IMR-90 (cell line): ENCODE measurements around the gene C16orf92. TPM values are rescaled to one million over a fixed set of nuclear protein-coding genes. Genes with fewer than 3 reads are reported as not detected.

Experiments
- ATAC-seq: fragments of 200-7000 bp; cut with Tn5 transposase; 2 replicates; pipeline ENCODE4 v1.9.1; 2020; ENCODE audit warnings: low read depth, mild to moderate bottlenecking, moderate library complexity
- BruUV-seq: library from RNA; stranded (reverse); fragments of 400-500 nt; replicated peaks from 2 replicates; lab custom pipeline; 2021; lab: Mats Ljungman, UMichigan
- CTCF ChIA-PET: fragments of 300-600 bp; formaldehyde crosslinking; extraction: SDS; loops from one replicate; lab custom pipeline; 2021; ENCODE audit warnings: antibody characterized with exemption; lab: Yijun Ruan, JAX
- POLR2A ChIA-PET: fragments of 300-600 bp; sonication (Branson Sonifier 250); formaldehyde crosslinking; loops from one replicate; lab custom pipeline; 2022; ENCODE audit warnings: antibody characterized with exemption; ENCODE audit not compliant: unreplicated experiment; lab: Charles Lee
- DNase-seq: peaks from one replicate; pipeline ENCODE4 v3.0.0; 2013
- H2AFZ ChIP-seq: replicated peaks from 2 replicates; pipeline ENCODE3; 2013; ENCODE audit warnings: low read length, mild to moderate bottlenecking; ENCODE audit not compliant: poor library complexity
- H2AK5ac ChIP-seq: 2 replicates; pipeline ENCODE4 v1.6.1; 2013; ENCODE audit warnings: low read depth, low read length, inconsistent platforms
- H2AK9ac ChIP-seq: replicated peaks from 2 replicates; pipeline ENCODE3; 2013; ENCODE audit warnings: mild to moderate bottlenecking, low read depth, low read length, moderate library complexity; ENCODE audit not compliant: poor library complexity
- H2BK120ac ChIP-seq: 2 replicates; pipeline ENCODE4 v1.6.1; 2013; ENCODE audit warnings: low read depth, low read length, inconsistent platforms
- H2BK15ac ChIP-seq: 3 replicates; pipeline ENCODE4 v1.6.1; 2013; ENCODE audit warnings: low read depth, low read length, inconsistent platforms
- H2BK20ac ChIP-seq: 2 replicates; pipeline ENCODE4 v1.6.1; 2013; ENCODE audit warnings: low read depth, mild to moderate bottlenecking, inconsistent platforms, low read length, moderate library complexity
- H2BK5ac ChIP-seq: 2 replicates; pipeline ENCODE4 v1.6.1; 2013; ENCODE audit warnings: mild to moderate bottlenecking, low read depth, low read length, inconsistent platforms; ENCODE audit not compliant: poor library complexity, severe bottlenecking
- H3K14ac ChIP-seq: replicated peaks from 2 replicates; pipeline ENCODE4 v1.6.1; 2013; ENCODE audit warnings: low read depth, low read length, inconsistent platforms
- H3K18ac ChIP-seq: 2 replicates; pipeline ENCODE4 v1.6.1; 2013; ENCODE audit warnings: low read depth, low read length, control low read depth
- H3K23ac ChIP-seq: 2 replicates; pipeline ENCODE4 v1.6.1; 2013; ENCODE audit warnings: low read depth, low read length, inconsistent platforms
- H3K27ac ChIP-seq: 2 replicates; pipeline ENCODE4 v1.5.1; 2013; ENCODE audit warnings: mild to moderate bottlenecking, control low read depth, low read length; ENCODE audit not compliant: insufficient read depth
- H3K27me3 ChIP-seq: 2 replicates; pipeline ENCODE4 v1.6.1; 2013; ENCODE audit warnings: low read length; ENCODE audit not compliant: control insufficient read depth, insufficient read depth
- H3K36me3 ChIP-seq: 2 replicates; pipeline ENCODE4 v1.6.1; 2013; ENCODE audit warnings: low read length, mixed read lengths; ENCODE audit not compliant: control insufficient read depth, insufficient read depth
- H3K4ac ChIP-seq: 2 replicates; pipeline ENCODE4 v1.6.1; 2013; ENCODE audit warnings: low read depth, low read length, inconsistent platforms
- H3K4me1 ChIP-seq: 2 replicates; pipeline ENCODE4 v1.6.1; 2013; ENCODE audit warnings: low read length, mixed read lengths; ENCODE audit not compliant: control insufficient read depth, insufficient read depth
- H3K4me2 ChIP-seq: 2 replicates; pipeline ENCODE4 v1.6.1; 2013; ENCODE audit warnings: low read depth, mild to moderate bottlenecking, control low read depth, low read length, moderate library complexity
- H3K4me3 ChIP-seq: 2 replicates; pipeline ENCODE4 v1.5.1; 2013; ENCODE audit warnings: low read depth, mild to moderate bottlenecking, control low read depth, low read length, moderate library complexity; ENCODE audit not compliant: insufficient read depth
- H3K56ac ChIP-seq: 2 replicates; pipeline ENCODE4 v1.6.1; 2013; ENCODE audit warnings: low read length, inconsistent platforms; ENCODE audit not compliant: insufficient read depth; ENCODE audit errors: extremely low read depth
- H3K79me1 ChIP-seq, 2 experiments: 2 replicates each; pipeline ENCODE4 v1.6.1; 2013; ENCODE audit warnings: low read length in 2 of 2, inconsistent platforms in 1 of 2, low read depth in 1 of 2
- H3K9ac ChIP-seq: 2 replicates; pipeline ENCODE4 v1.6.1; 2013; ENCODE audit warnings: low read depth, low read length, control low read depth
- H3K9me1 ChIP-seq: 2 replicates; pipeline ENCODE4 v1.6.1; 2013; ENCODE audit warnings: low read length, inconsistent platforms; ENCODE audit not compliant: insufficient read depth
- H3K9me3 ChIP-seq: 2 replicates; pipeline ENCODE4 v1.6.1; 2013; ENCODE audit warnings: low read length; ENCODE audit not compliant: control insufficient read depth, insufficient read depth
- H4K20me1 ChIP-seq: 2 replicates; pipeline ENCODE4 v1.6.1; 2013; ENCODE audit warnings: low read length, inconsistent platforms; ENCODE audit not compliant: insufficient read depth
- H4K5ac ChIP-seq: 2 replicates; pipeline ENCODE4 v1.6.1; 2013; ENCODE audit warnings: mild to moderate bottlenecking, low read depth, low read length, control low read depth
- H4K8ac ChIP-seq, 2 experiments: 2 replicates each; pipeline ENCODE4 v1.6.1; 2013; ENCODE audit warnings: low read depth in 2 of 2, low read length in 2 of 2, control low read depth in 1 of 2, inconsistent platforms in 1 of 2
- H4K91ac ChIP-seq: 2 replicates; pipeline ENCODE4 v1.6.1; 2013; ENCODE audit warnings: low read depth, low read length, inconsistent platforms; ENCODE audit not compliant: insufficient read depth
- BHLHE40 ChIP-seq: fragments of 150-350 bp; IDR thresholded peaks from 2 replicates; pipeline ENCODE4 v1.6.1; 2016; ENCODE audit warnings: mild to moderate bottlenecking, low read depth, low read length
- CHD1 ChIP-seq: IDR thresholded peaks from 2 replicates; pipeline ENCODE4 v1.6.1; 2012; ENCODE audit warnings: low read depth, low read length, improper control_type of control experiment
- CTCF ChIP-seq: conservative IDR thresholded peaks from 2 replicates; pipeline ENCODE4 v1.5.1; 2012; ENCODE audit warnings: mild to moderate bottlenecking, low read depth, low read length, improper control_type of control experiment
- MAFK ChIP-seq: IDR thresholded peaks from 2 replicates; pipeline ENCODE4 v1.6.1; 2012; ENCODE audit warnings: low read depth, low read length, improper control_type of control experiment
- MAZ ChIP-seq: IDR thresholded peaks from 2 replicates; pipeline ENCODE4 v1.6.1; 2012; ENCODE audit warnings: low read depth, mild to moderate bottlenecking, low read length, improper control_type of control experiment, moderate library complexity, borderline replicate concordance
- MXI1 ChIP-seq: IDR thresholded peaks from 2 replicates; pipeline ENCODE4 v1.6.1; 2012; ENCODE audit warnings: low read depth, mild to moderate bottlenecking, low read length, moderate library complexity, borderline replicate concordance
- NFE2L2 ChIP-seq: fragments of 150-350 bp; IDR thresholded peaks from 2 replicates; pipeline ENCODE4 v1.6.1; 2016; ENCODE audit warnings: low read depth, mild to moderate bottlenecking, low read length
- POLR2A ChIP-seq: IDR thresholded peaks from 2 replicates; pipeline ENCODE4 v1.6.1; 2012; ENCODE audit warnings: mild to moderate bottlenecking, low read depth, low read length
- RAD21 ChIP-seq: IDR thresholded peaks from 2 replicates; pipeline ENCODE4 v1.6.1; 2012; ENCODE audit warnings: low read length, improper control_type of control experiment
- RCOR1 ChIP-seq: IDR thresholded peaks from 2 replicates; pipeline ENCODE4 v1.6.1; 2012; ENCODE audit warnings: mild to moderate bottlenecking, low read length, improper control_type of control experiment; ENCODE audit not compliant: insufficient replicate concordance
- RFX5 ChIP-seq: IDR thresholded peaks from 2 replicates; pipeline ENCODE4 v1.8.0; 2012; ENCODE audit warnings: low read depth, mild to moderate bottlenecking, low read length, moderate library complexity
- SMC3 ChIP-seq: fragments of 150-350 bp; IDR thresholded peaks from 2 replicates; pipeline ENCODE4 v1.6.1; 2016; ENCODE audit warnings: low read depth, mild to moderate bottlenecking, antibody characterized with exemption, low read length, moderate library complexity
- WGBS, 2 experiments: methylation state at CpG; one replicate each; pipeline versions ENCODE4 v1.1.5 to v1.1.7; 2013; ENCODE audit warnings: missing lambda C conversion rate in 2 of 2; ENCODE audit not compliant: insufficient read length in 1 of 2; ENCODE audit errors: extremely low coverage in 2 of 2; 5-methylcytosine and 5-hydroxymethylcytosine counted together
- dilution Hi-C: fragments of 300-500 bp; cut with HindIII; formaldehyde crosslinking; loops from one replicate; pipeline ENCODE4 v1.14.3; 2018; ENCODE audit warnings: low sequenced_read_pairs; ENCODE audit not compliant: unreplicated experiment
- in situ Hi-C: fragments of 300-500 bp; cut with MboI; formaldehyde crosslinking; loops from 3 replicates; pipeline ENCODE4 v1.14.3; 2019; ENCODE audit warnings: low sequenced_read_pairs, inconsistent platforms, mixed read lengths
- intact Hi-C: fragments of 100-400 bp; cut with micrococcal nuclease; formaldehyde crosslinking; loops from 2 replicates; pipeline ENCODE4 v1.10.0; 2022
- polyA plus RNA-seq, 3 experiments: library from polyadenylated mRNA; depleted of rRNA; stranded (reverse); fragments of >200 nt; gene quantifications; 2 replicates each; pipeline ENCODE4 v1.2.3, GENCODE V29; 2012; ENCODE audit warnings: low replicate concordance in 1 of 3
- total RNA-seq: library from RNA; depleted of rRNA; stranded (reverse); fragments of >200 nt; gene quantifications from 2 replicates; pipeline ENCODE4 v1.2.3, GENCODE V29; 2012

Gene C16orf92
- total and polyA plus RNA-seq, 2 of the 4 experiments (the other 2 are of a cell fraction) = not detected

- H3K4me3 ChIP-seq = no peak overlapping the region
- H3K56ac ChIP-seq = no peak overlapping the region
- no peaks in the 10 kb centered on the region for H3K9me3 ChIP-seq
- H3K4me1 ChIP-seq = peaks cover 8% of the 10 kb centered on the region
- no peak for ATAC-seq
- H3K23ac ChIP-seq = no peak overlapping the region
- H3K14ac ChIP-seq = no peak overlapping the region
- H3K79me1 ChIP-seq = peaks cover 11 to 40% of the 10 kb centered on the region in 2 experiments; a peak in 3 of 4 replicates
- BruUV-seq = no TSS peak
- no peak overlapping the region for H2BK120ac ChIP-seq
- ChIA-PET POLR2A (no interaction called here), CTCF (interaction anchor here (0.6 kb wide), 2 partner anchors 20 to 126 kb away, joined by 3 to 7 read pairs; no protein-coding TSS in a partner anchor)
- TF ChIP-seq MAFK (no peak), CHD1 (no peak), NFE2L2 (no peak), BHLHE40 (no peak), MAZ (no peak), MXI1 (no peak), RCOR1 (no peak), SMC3 (no peak), POLR2A (no peak), RFX5 (no peak), CTCF (no peak), RAD21 (no peak)
- 95% methylated on average over 12 of the region's 25 CpGs; no CpG with 5 or more reads in 1 of the 2 experiments for WGBS, 2 experiments
- no peak overlapping the region for H3K4me2 ChIP-seq
- no peaks in the 10 kb centered on the region for H3K27me3 ChIP-seq
- H2AK9ac ChIP-seq = peak overlapping the region; percentile 35
- H2AFZ ChIP-seq = no peak overlapping the region
- H4K20me1 ChIP-seq = no peaks in the 10 kb centered on the region
- H2BK5ac ChIP-seq = no peak overlapping the region
- in situ Hi-C loops (no loop called here), intact Hi-C loops (no loop called here), dilution Hi-C loops (no loop called here)
- no peak overlapping the region for H3K9ac ChIP-seq
- peaks cover 5% of the 10 kb centered on the region; the same call in 1 of the 2 replicates for H3K9me1 ChIP-seq
- no peak overlapping the region for H4K5ac ChIP-seq
- H3K36me3 ChIP-seq = peaks cover 31% of the 10 kb centered on the region
- no peak overlapping the region for H4K8ac ChIP-seq
- no peak overlapping the region for H3K4ac ChIP-seq
- H2BK20ac ChIP-seq = no peak overlapping the region
- no peak for DNase-seq
- no peak overlapping the region for H2BK15ac ChIP-seq
- H3K18ac ChIP-seq = no peak overlapping the region
- H3K27ac ChIP-seq = no peak overlapping the region
- no peak overlapping the region for H4K91ac ChIP-seq
- no peak overlapping the region for H2AK5ac ChIP-seq
Measured at GRCh38 chr16:29993191-29993902, 29.7 kb upstream of the C16orf92 start.
